Aortic smooth muscle cell (primary cell): ENCODE measurements around the gene PSKH1. TPM values are rescaled to one million over a fixed set of nuclear protein-coding genes. Genes with fewer than 3 reads are reported as not detected.

Experiments used
- total RNA-seq: library from RNA; depleted of rRNA; stranded (reverse); fragments of >200 nt; gene quantifications from 2 replicates; pipeline ENCODE4 v1.2.3, GENCODE V29; 2014

Gene PSKH1
- total RNA-seq, result 14.0 and 16.2 TPM in 2 replicates

GRCh38 chr16:67892899-67893742, at the start of gene PSKH1:
PSKH1 (plus strand) TSS chr16:67893254; CDS start chr16:67908750, 15,496 bp downstream.

GRCh38 chr16:67846320-67847063, 46.6 kb upstream of the PSKH1 start, which contains the start of gene NUTF2:
NUTF2 (plus strand) TSS chr16:67846933; CDS start chr16:67865131, 18,198 bp downstream.

GRCh38 chr16:67847064-67847861, 45.8 kb upstream of the PSKH1 start, which contains the start of gene CENPT:
CENPT (minus strand) TSS chr16:67847693; CDS start chr16:67833859, 13,834 bp downstream.

GRCh38 chr16:67872631-67873434, 20.2 kb upstream of the PSKH1 start, which contains the start of gene EDC4:
EDC4 (plus strand) TSS chr16:67873052; CDS start chr16:67873262, 210 bp downstream.

GRCh38 chr16:67884684-67885083, 8.4 kb upstream of the PSKH1 start, which contains the start of gene NRN1L:
NRN1L (plus strand) TSS chr16:67884885; CDS start chr16:67884904, 19 bp downstream.

GRCh38 chr16:67931712-67932461, 38.8 kb downstream of the PSKH1 start, which contains the start of gene CTRL:
CTRL (minus strand) TSS chr16:67931862; CDS start chr16:67931852, 10 bp downstream.

GRCh38 chr16:67936124-67936879, 43.2 kb downstream of the PSKH1 start, which contains the start of gene PSMB10:
PSMB10 (minus strand) TSS chr16:67936850; CDS start chr16:67936749, 101 bp downstream.

GRCh38 chr16:67943619-67944504, 50.8 kb downstream of the PSKH1 start, which contains the start of gene LCAT:
LCAT (minus strand) TSS chr16:67944120; CDS start chr16:67944101, 19 bp downstream.

GRCh38 chr16:67968400-67969253, 75.6 kb downstream of the PSKH1 start, which contains the start of gene SLC12A4:
SLC12A4 (minus strand) TSS chr16:67968637; CDS start chr16:67968553, 84 bp downstream.

Other genes starting within 250 kb of the PSKH1 start
- 0.19 and 0.26 TPM in 2 replicates for gene CARMIL2, start 248.1 kb upstream of the PSKH1 start, total RNA-seq
- 9.6 and 13.7 TPM in 2 replicates for gene ACD, start 233.0 kb upstream of the PSKH1 start, total RNA-seq
- gene PARD6A, start 232.3 kb upstream of the PSKH1 start, total RNA-seq, result 2.5 and 3.4 TPM in 2 replicates
- gene ENKD1, start 226.5 kb upstream of the PSKH1 start, total RNA-seq, result 17.7 and 19.7 TPM in 2 replicates
- 3.9 and 4.8 TPM in 2 replicates for gene C16orf86, start 226.4 kb upstream of the PSKH1 start, total RNA-seq
- 13.8 and 15.2 TPM in 2 replicates for gene GFOD2, start 173.9 kb upstream of the PSKH1 start, total RNA-seq
- 3.6 and 4.7 TPM in 2 replicates for gene RANBP10, start 86.7 kb upstream of the PSKH1 start, total RNA-seq
- gene TSNAXIP1, start 86.4 kb upstream of the PSKH1 start, total RNA-seq, result 0.99 and 1.1 TPM in 2 replicates
- gene THAP11, start 50.9 kb upstream of the PSKH1 start, total RNA-seq, result 27.5 and 28.2 TPM in 2 replicates
- gene NUTF2, start 46.3 kb upstream of the PSKH1 start, total RNA-seq, result 119 and 132 TPM in 2 replicates
- 20.6 and 27.5 TPM in 2 replicates for gene CENPT, start 45.6 kb upstream of the PSKH1 start, total RNA-seq
- 55.0 and 55.4 TPM in 2 replicates for gene EDC4, start 20.2 kb upstream of the PSKH1 start, total RNA-seq
- gene NRN1L, start 8.4 kb upstream of the PSKH1 start, total RNA-seq, result not detected in 2 replicates
- gene CTRL, start 38.6 kb downstream of the PSKH1 start, total RNA-seq, result 0.66 and 0.75 TPM in 2 replicates
- gene PSMB10, start 43.6 kb downstream of the PSKH1 start, total RNA-seq, result 61.7 and 76.1 TPM in 2 replicates
- gene LCAT, start 50.9 kb downstream of the PSKH1 start, total RNA-seq, result 6.0 and 8.2 TPM in 2 replicates
- gene SLC12A4, start 75.4 kb downstream of the PSKH1 start, total RNA-seq, result 97.6 and 138 TPM in 2 replicates
- gene DPEP3, start 87.2 kb downstream of the PSKH1 start, total RNA-seq, result not detected in 2 replicates
- gene DPEP2, start 106.2 kb downstream of the PSKH1 start, total RNA-seq, result not detected in 2 replicates
- gene DPEP2NB, start 122.7 kb downstream of the PSKH1 start, total RNA-seq, result not detected in 2 replicates
- 7.2 and 9.0 TPM in 2 replicates for gene DDX28, start 130.0 kb downstream of the PSKH1 start, total RNA-seq
- 13.2 and 18.0 TPM in 2 replicates for gene DUS2, start 130.0 kb downstream of the PSKH1 start, total RNA-seq
- gene NFATC3, start 192.1 kb downstream of the PSKH1 start, total RNA-seq, result 7.8 and 9.6 TPM in 2 replicates